HCT116 (cell line): ENCODE measurements around the gene SNX9. TPM values are rescaled to one million over a fixed set of nuclear protein-coding genes. Genes with fewer than 3 reads are reported as not detected.

Experiments used
- ATAC-seq: fragments of 200-7000 bp; cut with Tn5 transposase; 2 replicates; pipeline ENCODE4 v1.9.1; 2020; ENCODE audit warnings: mild to moderate bottlenecking, moderate library complexity
- BruUV-seq: library from RNA; stranded (reverse); fragments of 400-500 nt; replicated peaks from 2 replicates; lab custom pipeline; 2021; lab: Mats Ljungman, UMichigan
- CTCF ChIA-PET: fragments of 300-600 bp; sonication (Branson Sonifier 250); formaldehyde crosslinking; loops from one replicate; lab custom pipeline; 2021; ENCODE audit warnings: antibody characterized with exemption; lab: Charles Lee
- POLR2A ChIA-PET: fragments of 300-600, 350-600 bp; sonication (Branson Sonifier 250); formaldehyde crosslinking; loops from one replicate; lab custom pipeline; 2021; ENCODE audit warnings: antibody characterized with exemption; lab: Charles Lee
- RAD21 ChIA-PET, 2 experiments: fragments of 300-600 bp; sonication (Branson Sonifier 250); formaldehyde crosslinking; loops; one replicate each; lab custom pipeline; 2023; ENCODE audit warnings: low total read pairs in 2 of 2; ENCODE audit not compliant: uncharacterized antibody in 2 of 2, unreplicated experiment in 2 of 2, low non-redundant PET in 1 of 2; lab: Charles Lee
- DNase-seq: peaks from one replicate; pipeline ENCODE4 v3.0.0-alpha.2; 2010; ENCODE audit warnings: low read depth, low spot score
- H2AFZ ChIP-seq: fragments of 200-600 bp; shearing (Covaris generic), sonication (generic); 2 replicates; pipeline ENCODE4 v1.6.1; 2017; ENCODE audit warnings: low read depth, mixed run types, mixed read lengths, antibody characterized with exemption, low read length; ENCODE audit not compliant: poor library complexity, severe bottlenecking
- H3K27ac ChIP-seq: 2 replicates; pipeline ENCODE4 v1.5.1; 2012; ENCODE audit warnings: low read depth, low read length
- H3K27me3 ChIP-seq: fragments of 200-600 bp; sonication (generic); 2 replicates; pipeline ENCODE4 v1.6.1; 2016; ENCODE audit warnings: mixed run types, low read length, mixed read lengths; ENCODE audit not compliant: insufficient read depth
- H3K36me3 ChIP-seq, 2 experiments: fragments of 200-500 bp in 1 of 2; fragments of 200-600 bp in 1 of 2; sonication (Bioruptor generic) in 1 of 2; sonication (generic) in 1 of 2; 2 replicates each; pipeline versions ENCODE4 v1.5.1 to v1.6.1; 2014 to 2016; ENCODE audit warnings: low read length in 2 of 2, inconsistent platforms in 1 of 2, mixed read lengths in 1 of 2, mixed run types in 1 of 2; ENCODE audit not compliant: insufficient read depth in 2 of 2, control insufficient read depth in 1 of 2
- H3K4me1 ChIP-seq, 2 experiments: fragments of 200-600 bp in 1 of 2; sonication (generic) in 1 of 2; 2 replicates each; pipeline versions ENCODE4 v1.5.1 to v1.6.1; 2012 to 2017; ENCODE audit warnings: low read length in 2 of 2, inconsistent platforms in 1 of 2, mild to moderate bottlenecking in 1 of 2, mixed read lengths in 1 of 2, mixed run types in 1 of 2, moderate library complexity in 1 of 2; ENCODE audit not compliant: insufficient read depth in 2 of 2, control insufficient read depth in 1 of 2
- H3K4me2 ChIP-seq: fragments of 200-600 bp; sonication (generic); 2 replicates; pipeline ENCODE4 v1.6.1; 2017; ENCODE audit warnings: mixed run types, low read length, mixed read lengths
- H3K4me3 ChIP-seq, 2 experiments: fragments of 200-600 bp in 1 of 2; sonication (generic) in 1 of 2; replicated peaks in 1 of 2; 2 replicates each; pipeline ENCODE4 v1.5.1; 2011 to 2016; ENCODE audit warnings: low read length in 2 of 2, control low read depth in 1 of 2, low read depth in 1 of 2, mild to moderate bottlenecking in 1 of 2, mixed read lengths in 1 of 2, mixed run types in 1 of 2
- H3K79me2 ChIP-seq: fragments of 200-600 bp; sonication (generic); 2 replicates; pipeline ENCODE4 v1.6.1; 2017; ENCODE audit warnings: mild to moderate bottlenecking, mixed run types, low read length, moderate library complexity, mixed read lengths; ENCODE audit not compliant: insufficient read depth
- H3K9ac ChIP-seq: fragments of 200-600 bp; sonication (generic); 2 replicates; pipeline ENCODE4 v1.6.1; 2016; ENCODE audit warnings: low read length, mixed read lengths
- H3K9me2 ChIP-seq: fragments of 200-600 bp; sonication (generic), shearing (Covaris generic); 2 replicates; pipeline ENCODE4 v1.6.1; 2017; ENCODE audit warnings: mixed run types, mild to moderate bottlenecking, moderate library complexity; ENCODE audit not compliant: insufficient read depth
- H3K9me3 ChIP-seq, 2 experiments: fragments of 200-500 bp in 1 of 2; fragments of 200-600 bp in 1 of 2; sonication (Bioruptor generic) in 1 of 2; sonication (generic) in 1 of 2; 2 replicates each; pipeline ENCODE4 v1.6.1; 2014 to 2017; ENCODE audit warnings: low read length in 2 of 2, mixed read lengths in 2 of 2, inconsistent platforms in 1 of 2, low read depth in 1 of 2, mild to moderate bottlenecking in 1 of 2, mixed run types in 1 of 2, moderate library complexity in 1 of 2; ENCODE audit not compliant: control insufficient read depth in 1 of 2, insufficient read depth in 1 of 2
- H4K20me1 ChIP-seq: fragments of 200-600 bp; sonication (generic), shearing (Covaris generic); 2 replicates; pipeline ENCODE4 v1.6.1; 2017; ENCODE audit warnings: mixed run types, mild to moderate bottlenecking, moderate library complexity; ENCODE audit not compliant: insufficient read depth
- ATF3 ChIP-seq: IDR thresholded peaks from 2 replicates; pipeline ENCODE4 v1.6.1; 2012
- CBX3 ChIP-seq: IDR thresholded peaks from 2 replicates; pipeline ENCODE4 v1.6.1; 2012; ENCODE audit warnings: low read depth
- CTCF ChIP-seq, 3 experiments: fragments of 200-600 bp in 1 of 3; sonication (generic) in 1 of 3; IDR thresholded peaks in 2 of 3; conservative IDR thresholded peaks in 1 of 3; 2 replicates each; pipeline ENCODE4 v1.5.1; 2012 to 2017; ENCODE audit warnings: low read depth in 2 of 3, low read length in 2 of 3, antibody characterized with exemption in 1 of 3, borderline replicate concordance in 1 of 3, control low read depth in 1 of 3, mild to moderate bottlenecking in 1 of 3, mixed read lengths in 1 of 3, mixed run types in 1 of 3, moderate library complexity in 1 of 3; ENCODE audit not compliant: insufficient read depth in 1 of 3
- EGR1 ChIP-seq: IDR thresholded peaks from 2 replicates; pipeline ENCODE4 v1.6.1; 2012; ENCODE audit warnings: low read depth
- ELF1 ChIP-seq: IDR thresholded peaks from 2 replicates; pipeline ENCODE4 v1.6.1; 2012; ENCODE audit warnings: low read depth, borderline replicate concordance
- EZH2 ChIP-seq: fragments of 200-600 bp; sonication (generic); IDR thresholded peaks from 2 replicates; pipeline ENCODE4 v1.6.1; 2017; ENCODE audit warnings: antibody characterized with exemption, mixed run types
- MAX ChIP-seq: IDR thresholded peaks from 2 replicates; pipeline ENCODE4 v1.6.1; 2012
- POLR2A ChIP-seq: IDR thresholded peaks from 2 replicates; pipeline ENCODE4 v1.7.0; 2011; ENCODE audit warnings: borderline replicate concordance; ENCODE audit not compliant: insufficient read depth, insufficient read length; ENCODE audit errors: extremely low read depth
- SIN3A ChIP-seq: IDR thresholded peaks from 2 replicates; pipeline ENCODE4 v1.6.1; 2012; ENCODE audit warnings: low read depth
- SP1 ChIP-seq: IDR thresholded peaks from 2 replicates; pipeline ENCODE4 v1.6.1; 2012; ENCODE audit warnings: low read depth
- SRF ChIP-seq: IDR thresholded peaks from 2 replicates; pipeline ENCODE4 v1.6.1; 2012; ENCODE audit warnings: low read depth
- TCF7L2 ChIP-seq: IDR thresholded peaks from 2 replicates; pipeline ENCODE4 v1.7.0; 2011; ENCODE audit warnings: borderline replicate concordance, inconsistent platforms; ENCODE audit not compliant: insufficient read depth, insufficient read length; ENCODE audit errors: extremely low read depth
- ZFX ChIP-seq: fragments of 450-650 bp; IDR thresholded peaks from 2 replicates; pipeline ENCODE4 v1.6.1; 2017
- ZNF274 ChIP-seq: fragments of 200-500 bp; sonication (Bioruptor generic); IDR thresholded peaks from 2 replicates; pipeline ENCODE4 v1.6.1; 2014; ENCODE audit warnings: mild to moderate bottlenecking, low read depth, low read length, inconsistent platforms
- intact Hi-C: fragments of 100-400 bp; cut with micrococcal nuclease; formaldehyde crosslinking; loops from 2 replicates; pipeline ENCODE4 v1.10.0; 2022
- total RNA-seq: library from RNA; stranded (reverse); gene quantifications from one replicate; pipeline ENCODE4 v1.2.1, GENCODE V29; 2021; ENCODE audit not compliant: unreplicated experiment

SNX9 gene
- total RNA-seq, 1 experiment from 2014 or later: 42.5 TPM

- DNase-seq: no peak
Observed at GRCh38 chr6:157943964-157944283, 120.9 kb downstream of the SNX9 start.

GRCh38 chr6:157944983-157945931 is 122.2 kb downstream of the SNX9 start:
- ChIA-PET RAD21 (no interaction called here), CTCF (no interaction called here), POLR2A (no interaction called here)
- TF ChIP-seq CTCF (IDR thresholded peaks at IDR 0.05 in 2 of 3, conservative IDR thresholded peaks at IDR 0.05 in 1 of 3; ENCODE audit: borderline replicate concordance in 1 of 3, insufficient read depth in 1 of 3, low read depth in 2 of 3, low read length in 2 of 3) (no peak), ELF1 (no peak), SRF (no peak), EZH2 (no peak), CBX3 (no peak), SIN3A (no peak), ATF3 (no peak), POLR2A (no peak), TCF7L2 (no peak), ZFX (no peak), ZNF274 (no peak), MAX (no peak), EGR1 (no peak), SP1 (no peak)
- DNase-seq (no peak), ATAC-seq (no peak)
- H3K4me3 ChIP-seq: no peak overlapping the region
- H3K9ac ChIP-seq: no peak overlapping the region
- H3K27ac ChIP-seq: no peak overlapping the region
- no peaks in the 10 kb centered on the region for H3K4me1 ChIP-seq
- BruUV-seq: no TSS peak
- H4K20me1 ChIP-seq: no peaks in the 10 kb centered on the region
- no peaks in the 10 kb centered on the region for H3K9me2 ChIP-seq
- intact Hi-C loops: loop anchor here (5.0 to 10.0 kb wide), 3 partner anchors 183 to 630 kb away; no protein-coding TSS in a partner anchor
- H3K9me3 ChIP-seq: no peaks in the 10 kb centered on the region; a peak in 1 of 4 replicates
- H3K79me2 ChIP-seq: no peaks in the 10 kb centered on the region
- peaks cover 12 to 22% of the 10 kb centered on the region in 2 experiments; a peak in 3 of 4 replicates for H3K36me3 ChIP-seq
- no peak overlapping the region for H2AFZ ChIP-seq
- H3K4me2 ChIP-seq: no peak overlapping the region
- H3K27me3 ChIP-seq: no peaks in the 10 kb centered on the region

More at GRCh38 chr6:157943964-157944283, 120.9 kb downstream of the SNX9 start:
- no peak overlapping the region for H3K27ac ChIP-seq
- no peak overlapping the region for H3K9ac ChIP-seq
- H3K27me3 ChIP-seq: no peaks in the 10 kb centered on the region
- ATAC-seq: no peak
- H3K4me2 ChIP-seq: no peak overlapping the region
- H3K79me2 ChIP-seq: no peaks in the 10 kb centered on the region
- H3K4me1 ChIP-seq: no peaks in the 10 kb centered on the region
- intact Hi-C loops: loop anchor here (10.0 kb wide), 2 partner anchors 299 to 629 kb away; no protein-coding TSS in a partner anchor
- ChIA-PET POLR2A (no interaction called here), RAD21 (no interaction called here), CTCF (no interaction called here)
- peaks cover 14 to 22% of the 10 kb centered on the region in 2 experiments for H3K36me3 ChIP-seq
- no peak for TF ChIP-seq ATF3
- H3K4me3 ChIP-seq: no peak overlapping the region
- no TSS peak for BruUV-seq
- H3K9me3 ChIP-seq: no peaks in the 10 kb centered on the region
- H4K20me1 ChIP-seq: no peaks in the 10 kb centered on the region
- H2AFZ ChIP-seq: no peak overlapping the region
- no peaks in the 10 kb centered on the region for H3K9me2 ChIP-seq
